ENCODE data around the gene SMIM8. TPM values are rescaled to one million over a fixed set of nuclear protein-coding genes. Genes with fewer than 3 reads are reported as not detected.

Gene SMIM8
- total and polyA plus RNA-seq, 4 donors = 2.3 to 6.1 (median 5.2) TPM

- peaks cover 0 to 10% (median 0%) of the 10 kb centered on the region in 4 donors for H3K27me3 ChIP-seq (ENCODE audit: control insufficient read depth in 4 of 4, insufficient read depth in 4 of 4, low read length in 3 of 4)
- no peaks in the 10 kb centered on the region for H3K9me3 ChIP-seq (ENCODE audit: control insufficient read depth in 4 of 4, low read length in 3 of 4)
- no peaks in the 10 kb centered on the region for H3K36me3 ChIP-seq (ENCODE audit: control insufficient read depth in 4 of 4, insufficient read depth in 3 of 4, low read depth in 1 of 4, low read length in 3 of 4)
- no peak overlapping the region for H3K4me3 ChIP-seq (ENCODE audit: low read depth in 1 of 3, low read length in 3 of 3)
- WGBS = 40% methylated on average over 1 of the region's 1 CpG
- no peaks in the 10 kb centered on the region for H3K4me1 ChIP-seq (ENCODE audit: control insufficient read depth in 4 of 4, insufficient read depth in 4 of 4, low read length in 3 of 4)
- H3K27ac ChIP-seq (ENCODE audit: low read depth in 1 of 2, low read length in 2 of 2) = no peak overlapping the region
- H3K9ac ChIP-seq (ENCODE audit: low read depth in 1 of 2, low read length in 2 of 2) = no peak overlapping the region
- TF ChIP-seq RXRA (IDR thresholded peaks at IDR 0.05) = no peak
- no peak for TF ChIP-seq FOXA1 (IDR thresholded peaks at IDR 0.05)
- DNase-seq (ENCODE audit: low spot score) = no peak
Observed at GRCh38 chr6:87312860-87313259, 9.5 kb upstream of the SMIM8 start.

GRCh38 chr6:87315071-87315470 is 7.3 kb upstream of the SMIM8 start:
- TF ChIP-seq HNF4G (IDR thresholded peaks at IDR 0.05) = no peak
- TF ChIP-seq YY1 (IDR thresholded peaks at IDR 0.05) = no peak
- no peak for TF ChIP-seq MAX (IDR thresholded peaks at IDR 0.05)
- no peak for TF ChIP-seq HNF4A (conservative IDR thresholded peaks at IDR 0.05)
- no peak for TF ChIP-seq REST (IDR thresholded peaks at IDR 0.05)
- TF ChIP-seq GABPA (IDR thresholded peaks at IDR 0.05 in 1 of 2, conservative IDR thresholded peaks at IDR 0.05 in 1 of 2) = no peak
- no peak for TF ChIP-seq EGR1 (IDR thresholded peaks at IDR 0.05; ENCODE audit: low read depth in 2 of 2)
- no peak for TF ChIP-seq RXRA (IDR thresholded peaks at IDR 0.05)
- TF ChIP-seq NR2F2 (IDR thresholded peaks at IDR 0.05) = no peak
- no peak for TF ChIP-seq CTCF (IDR thresholded peaks at IDR 0.05; ENCODE audit: low read depth, low read length, missing input control)
- WGBS = 91% methylated on average over 3 of the region's 3 CpGs
- Histone ChIP-seq H3K9ac (ENCODE audit: low read depth in 1 of 2, low read length in 2 of 2) (no peak overlapping the region), H3K27me3 (ENCODE audit: control insufficient read depth in 4 of 4, insufficient read depth in 4 of 4, low read length in 3 of 4) (peaks cover 0 to 5% (median 0%) of the 10 kb centered on the region in 4 donors), H3K27ac (ENCODE audit: low read depth in 1 of 2, low read length in 2 of 2) (no peak overlapping the region), H3K36me3 (ENCODE audit: control insufficient read depth in 4 of 4, insufficient read depth in 3 of 4, low read depth in 1 of 4, low read length in 3 of 4) (no peaks in the 10 kb centered on the region), H3K4me1 (ENCODE audit: control insufficient read depth in 4 of 4, insufficient read depth in 4 of 4, low read length in 3 of 4) (no peaks in the 10 kb centered on the region), H3K9me3 (ENCODE audit: control insufficient read depth in 4 of 4, low read length in 3 of 4) (no peaks in the 10 kb centered on the region), H3K4me3 (ENCODE audit: low read depth in 1 of 3, low read length in 3 of 3) (no peak overlapping the region)
- no peak for DNase-seq (ENCODE audit: low spot score)

GRCh38 chr6:87319271-87319987 is 3.0 kb upstream of the SMIM8 start:
- Histone ChIP-seq H3K4me1 (ENCODE audit: control insufficient read depth in 4 of 4, insufficient read depth in 4 of 4, low read length in 3 of 4) (peaks cover 0 to 4% (median 0%) of the 10 kb centered on the region in 4 donors), H3K9me3 (ENCODE audit: control insufficient read depth in 4 of 4, low read length in 3 of 4) (no peaks in the 10 kb centered on the region), H3K27ac (ENCODE audit: low read depth in 1 of 2, low read length in 2 of 2) (no peak overlapping the region), H3K27me3 (ENCODE audit: control insufficient read depth in 4 of 4, insufficient read depth in 4 of 4, low read length in 3 of 4) (peaks cover 0 to 2% (median 0%) of the 10 kb centered on the region in 4 donors), H3K4me3 (ENCODE audit: low read depth in 1 of 3, low read length in 3 of 3) (no peak overlapping the region), H3K9ac (ENCODE audit: low read depth in 1 of 2, low read length in 2 of 2) (no peak overlapping the region), H3K36me3 (ENCODE audit: control insufficient read depth in 4 of 4, insufficient read depth in 3 of 4, low read depth in 1 of 4, low read length in 3 of 4) (no peaks in the 10 kb centered on the region)
- TF ChIP-seq HNF4A (conservative IDR thresholded peaks at IDR 0.05) = no peak
- no peak for TF ChIP-seq TAF1 (conservative IDR thresholded peaks at IDR 0.05)
- no peak for TF ChIP-seq RXRA (IDR thresholded peaks at IDR 0.05)
- no peak for TF ChIP-seq SP1 (IDR thresholded peaks at IDR 0.05)
- TF ChIP-seq EGR1 (IDR thresholded peaks at IDR 0.05; ENCODE audit: low read depth in 2 of 2) = no peak
- TF ChIP-seq HNF4G (IDR thresholded peaks at IDR 0.05) = no peak
- no peak for TF ChIP-seq YY1 (IDR thresholded peaks at IDR 0.05)
- no peak for TF ChIP-seq CTCF (IDR thresholded peaks at IDR 0.05; ENCODE audit: low read depth, low read length, missing input control)
- TF ChIP-seq FOXA1 (IDR thresholded peaks at IDR 0.05) = no peak
- TF ChIP-seq REST (IDR thresholded peaks at IDR 0.05) = no peak
- no peak for TF ChIP-seq FOXA2 (IDR thresholded peaks at IDR 0.05)
- no peak for TF ChIP-seq GABPA (IDR thresholded peaks at IDR 0.05 in 1 of 2, conservative IDR thresholded peaks at IDR 0.05 in 1 of 2)
- 83% methylated on average over 3 of the region's 3 CpGs for WGBS
- DNase-seq (ENCODE audit: low spot score) = no peak

Measured in liver (tissue), 9 donors.